CD14-positive monocyte (primary cell): ENCODE results near the gene HMCN2. TPM values are rescaled to one million over a fixed set of nuclear protein-coding genes. Genes with fewer than 3 reads are reported as not detected.

Experiments
- DNase-seq, 3 donors: peaks; one replicate each; pipeline ENCODE4 v3.0.0-alpha.2; 2011 to 2022
- H2AFZ ChIP-seq: 2 replicates; pipeline ENCODE4 v1.6.0; 2012; ENCODE audit warnings: mild to moderate bottlenecking, low read depth, low read length, inconsistent platforms; ENCODE audit not compliant: insufficient read depth, poor library complexity, severe bottlenecking
- H3K27ac ChIP-seq, 2 donors: 1 replicate in 1 of 2; 2 replicates in 1 of 2; pipeline ENCODE4 v1.5.1; 2012 to 2013; ENCODE audit warnings: low read length in 2 of 2, control low read depth in 1 of 2, inconsistent platforms in 1 of 2, low read depth in 1 of 2, mild to moderate bottlenecking in 1 of 2
- H3K27me3 ChIP-seq, 2 donors: one replicate each; pipeline versions ENCODE4 v1.6.0 to v1.6.1; 2011 to 2013; ENCODE audit warnings: low read length in 2 of 2; ENCODE audit not compliant: control insufficient read depth in 2 of 2, insufficient read depth in 2 of 2
- H3K36me3 ChIP-seq, 2 donors: replicated peaks in 1 of 2; 1 replicate in 1 of 2; 2 replicates in 1 of 2; pipeline versions ENCODE4 v1.5.1 to v1.6.1; 2012 to 2013; ENCODE audit warnings: low read length in 2 of 2, control low read depth in 1 of 2, inconsistent platforms in 1 of 2, mild to moderate bottlenecking in 1 of 2; ENCODE audit not compliant: insufficient read depth in 2 of 2, control insufficient read depth in 1 of 2
- H3K4me1 ChIP-seq, 2 donors: 1 replicate in 1 of 2; 2 replicates in 1 of 2; pipeline versions ENCODE4 v1.5.1 to v1.6.1; 2012 to 2013; ENCODE audit warnings: low read length in 2 of 2, control low read depth in 1 of 2, inconsistent platforms in 1 of 2, mild to moderate bottlenecking in 1 of 2, moderate library complexity in 1 of 2; ENCODE audit not compliant: insufficient read depth in 2 of 2, control insufficient read depth in 1 of 2
- H3K4me2 ChIP-seq: replicated peaks from 2 replicates; pipeline ENCODE3; 2012; ENCODE audit warnings: low read length, moderate library complexity, mild to moderate bottlenecking; ENCODE audit not compliant: poor library complexity, severe bottlenecking; ENCODE audit errors: extremely low read depth
- H3K4me3 ChIP-seq, 3 experiments: fragments of 200-600 bp in 1 of 3; sonication (generic) in 1 of 3; replicated peaks in 1 of 3; 1 replicate in 2 of 3; 2 replicates in 1 of 3; pipeline ENCODE4 v1.5.1; 2011 to 2013; ENCODE audit warnings: low read length in 3 of 3, mild to moderate bottlenecking in 3 of 3, control low read depth in 2 of 3, low read depth in 2 of 3, inconsistent platforms in 1 of 3, moderate library complexity in 1 of 3
- H3K79me2 ChIP-seq: 2 replicates; pipeline ENCODE4 v1.6.0; 2012; ENCODE audit warnings: mild to moderate bottlenecking, control low read depth, inconsistent platforms, low read length, moderate library complexity; ENCODE audit not compliant: insufficient read depth
- H3K9ac ChIP-seq: 2 replicates; pipeline ENCODE4 v1.6.0; 2017; ENCODE audit warnings: low read length, mild to moderate bottlenecking; ENCODE audit not compliant: insufficient read depth, poor library complexity, severe bottlenecking
- H3K9me3 ChIP-seq, 2 donors: replicated peaks in 1 of 2; 1 replicate in 1 of 2; 2 replicates in 1 of 2; pipeline versions ENCODE4 v1.5.1 to v1.6.1; 2012 to 2013; ENCODE audit warnings: low read length in 2 of 2, control low read depth in 1 of 2; ENCODE audit not compliant: control insufficient read depth in 1 of 2, insufficient read depth in 1 of 2
- H4K20me1 ChIP-seq: 2 replicates; pipeline ENCODE4 v1.6.0; 2012; ENCODE audit warnings: mild to moderate bottlenecking, low read length, control low read depth, moderate library complexity; ENCODE audit not compliant: insufficient read depth
- H3K27ac Mint-ChIP-seq, 7 donors: one replicate each; pipeline ENCODE4 v1.8.0; 2020; ENCODE audit warnings: mild to moderate bottlenecking in 7 of 7, mixed read lengths in 7 of 7, moderate library complexity in 6 of 7, inconsistent platforms in 2 of 7
- H3K27me3 Mint-ChIP-seq, 3 donors: one replicate each; pipeline ENCODE4 v1.8.0; 2021 to 2022; ENCODE audit warnings: low read depth in 3 of 3, mild to moderate bottlenecking in 3 of 3, mixed read lengths in 3 of 3, moderate library complexity in 3 of 3, inconsistent platforms in 1 of 3
- H3K36me3 Mint-ChIP-seq, 2 donors: one replicate each; pipeline ENCODE4 v1.8.0; 2020; ENCODE audit warnings: mixed read lengths in 2 of 2, inconsistent platforms in 1 of 2, mild to moderate bottlenecking in 1 of 2
- H3K4me1 Mint-ChIP-seq: one replicate; pipeline ENCODE4 v1.8.0; 2020; ENCODE audit warnings: mild to moderate bottlenecking, mixed read lengths
- H3K4me3 Mint-ChIP-seq, 2 donors: one replicate each; pipeline ENCODE4 v1.8.0; 2020; ENCODE audit warnings: mild to moderate bottlenecking in 2 of 2, mixed read lengths in 2 of 2, moderate library complexity in 1 of 2
- H3K9me3 Mint-ChIP-seq, 7 donors: one replicate each; pipeline ENCODE4 v1.8.0; 2020 to 2022; ENCODE audit warnings: mixed read lengths in 7 of 7, mild to moderate bottlenecking in 6 of 7, moderate library complexity in 6 of 7, inconsistent platforms in 2 of 7
- CTCF ChIP-seq: fragments of 200-600 bp; IDR thresholded peaks from one replicate; pipeline ENCODE4 v1.8.0; 2022; ENCODE audit warnings: antibody characterized with exemption, mild to moderate bottlenecking
- WGBS: methylation state at CpG from one replicate; pipeline ENCODE4 v1.1.5; 2013; ENCODE audit warnings: missing lambda C conversion rate; ENCODE audit not compliant: insufficient coverage; 5-methylcytosine and 5-hydroxymethylcytosine counted together
- intact Hi-C, 2 donors: fragments of 100-400 bp; cut with micrococcal nuclease; formaldehyde crosslinking; loops; one replicate each; pipeline versions ENCODE4 v1.15.0 to v1.15.1; 2023
- polyA plus RNA-seq, 3 donors: library from polyadenylated mRNA; depleted of rRNA in 1 of 3; unstranded in 2 of 3; stranded (reverse) in 1 of 3; fragments of 300-500 nt in 2 of 3; fragments of >200 nt in 1 of 3; fragmentation: Illumina TruSeq in 2 of 3; gene quantifications; 1 replicate in 2 of 3; 2 replicates in 1 of 3; pipeline ENCODE4 v1.2.3, GENCODE V29; 2012 to 2021

The HMCN2 gene
- polyA plus RNA-seq, 3 donors: not detected

GRCh38 chr9:130242270-130243014 is 23.1 kb upstream of the HMCN2 start:
- peaks cover 0 to 2% (median 0%) of the 10 kb centered on the region in 7 donors for H3K9me3 Mint-ChIP-seq
- no peak overlapping the region for H3K9ac ChIP-seq

More at GRCh38 chr9:130242270-130243014, 23.1 kb upstream of the HMCN2 start:
- Histone ChIP-seq H3K27ac (no peak overlapping the region), H3K4me2 (peak overlapping the region; percentile 49), H3K36me3 (no peaks in the 10 kb centered on the region), H3K4me3 (no peak overlapping the region), H3K79me2 (no peaks in the 10 kb centered on the region), H2AFZ (peak overlapping the region; percentile 72), H4K20me1 (no peaks in the 10 kb centered on the region), H3K27me3 (no peaks in the 10 kb centered on the region), H3K4me1 (peaks cover 0 to 13% of the 10 kb centered on the region in 2 donors), H3K9me3 (no peaks in the 10 kb centered on the region)
- no peak for TF ChIP-seq CTCF
- WGBS: 100% methylated on average over 2 of the region's 11 CpGs
- Mint-ChIP-seq H3K36me3 (no peaks in the 10 kb centered on the region), H3K27me3 (peaks cover 2 to 10% (median 5%) of the 10 kb centered on the region in 3 donors), H3K27ac (peak overlapping the region in 1 of 7 donors; percentile 42), H3K4me3 (peak overlapping the region in 1 of 2 donors; percentile 65), H3K4me1 (peaks cover 14% of the 10 kb centered on the region)
- intact Hi-C loops: no loop called here
- no peak for DNase-seq
